T-helper 2 cell (primary cell): Measurements from ENCODE around the gene KCNIP1.

ENCODE experiments used
- DNase-seq, 5 experiments: peaks; one replicate each; pipeline versions ENCODE4 v3.0.0 to v3.0.0-alpha.2; 2012 to 2022

Gene KCNIP1

GRCh38 chr5:170509348-170509660 is 5.5 kb downstream of the KCNIP1 start:
- DNase-seq: no peak

- DNase-seq: no peak
Measured at GRCh38 chr5:170510126-170510525, 6.3 kb downstream of the KCNIP1 start.

DNA sequence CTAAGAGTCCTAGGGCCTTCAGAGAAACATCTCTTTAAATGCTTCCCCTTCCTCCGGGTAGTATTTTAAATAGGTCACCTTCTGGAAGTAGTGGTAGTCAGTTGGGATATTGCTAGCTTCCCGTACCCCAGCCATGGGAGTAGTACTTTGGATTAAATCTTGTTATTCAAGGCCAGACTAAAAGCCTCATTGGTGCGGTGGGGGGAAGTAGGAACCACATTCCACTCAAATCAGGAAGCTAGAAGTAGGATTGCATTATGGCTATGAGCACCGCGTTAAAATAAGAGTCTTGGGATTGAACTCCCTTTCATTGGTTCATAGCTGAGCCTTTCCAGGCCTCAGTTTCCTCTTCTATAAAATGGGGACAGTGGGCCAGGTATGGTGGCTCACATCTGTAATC is 6.7 kb downstream of the KCNIP1 start:
- DNase-seq: no peak

DNA sequence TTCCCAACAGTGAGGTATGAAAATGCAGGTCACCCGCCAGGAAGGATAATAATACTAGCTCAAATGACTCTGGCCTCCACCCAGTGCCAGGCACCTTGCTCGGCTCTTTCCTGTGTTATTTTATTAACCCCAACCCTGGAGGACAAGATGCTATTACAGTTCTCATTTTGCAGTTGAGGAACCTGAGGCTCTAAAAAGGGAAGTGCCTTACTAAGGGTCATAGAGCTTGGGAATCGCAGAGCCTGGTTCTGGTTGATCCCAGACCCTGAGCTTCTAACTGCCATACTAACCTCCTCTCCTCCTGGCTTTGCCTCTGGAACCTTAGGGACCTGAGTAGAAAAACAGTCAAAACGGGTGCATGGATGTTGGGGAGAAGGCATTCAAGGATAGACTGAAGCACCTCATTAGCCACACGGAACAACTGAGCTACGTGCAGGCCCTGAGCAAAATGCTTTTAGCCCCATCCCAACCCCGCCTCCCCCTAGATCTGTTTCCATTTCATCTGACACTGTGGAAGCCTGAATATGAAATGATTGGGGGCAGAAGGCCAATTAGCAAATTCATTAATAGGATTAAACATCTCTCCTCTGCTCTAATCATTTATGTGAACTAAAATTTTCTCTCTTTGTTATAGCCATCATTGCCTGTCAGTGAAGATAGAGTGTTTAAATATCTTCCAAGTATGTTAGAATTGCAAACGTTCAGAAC is 7.9 kb downstream of the KCNIP1 start:
- no peak for DNase-seq

DNA sequence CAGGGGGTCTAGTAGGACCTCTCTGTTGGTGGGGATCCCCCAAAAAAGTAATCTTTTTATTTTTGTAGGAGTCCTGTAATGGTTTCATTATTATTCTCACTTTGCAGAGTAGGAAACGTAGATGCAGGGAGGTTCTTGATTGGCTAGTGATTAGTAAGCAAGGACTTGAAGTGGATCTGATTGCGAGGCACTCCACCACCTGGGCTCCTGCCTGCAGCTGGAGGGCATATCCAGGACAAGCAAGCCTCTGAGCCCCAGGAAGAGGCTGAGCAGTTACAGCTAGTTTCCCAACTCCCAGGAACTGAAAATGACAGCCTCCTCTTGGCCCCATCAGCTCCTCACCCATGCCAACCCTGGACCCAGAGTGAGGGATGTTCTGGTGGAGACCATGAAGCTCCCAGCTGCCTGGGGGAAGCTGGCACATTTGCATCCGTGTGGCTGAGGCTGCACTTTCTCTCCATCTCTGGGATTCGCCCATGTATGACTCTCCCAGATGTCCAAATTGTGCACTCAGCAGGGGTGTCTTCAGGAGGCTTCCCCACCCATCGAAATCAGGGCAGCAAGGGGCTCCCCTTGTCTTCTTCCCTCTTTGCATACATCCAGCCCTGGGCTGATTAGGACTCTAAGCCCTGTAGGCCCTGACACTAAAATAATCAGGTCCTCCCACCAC is 10.2 kb downstream of the KCNIP1 start:
- DNase-seq: no peak

GRCh38 chr5:170517411-170517810 is 13.6 kb downstream of the KCNIP1 start:
- DNase-seq: no peak

DNA sequence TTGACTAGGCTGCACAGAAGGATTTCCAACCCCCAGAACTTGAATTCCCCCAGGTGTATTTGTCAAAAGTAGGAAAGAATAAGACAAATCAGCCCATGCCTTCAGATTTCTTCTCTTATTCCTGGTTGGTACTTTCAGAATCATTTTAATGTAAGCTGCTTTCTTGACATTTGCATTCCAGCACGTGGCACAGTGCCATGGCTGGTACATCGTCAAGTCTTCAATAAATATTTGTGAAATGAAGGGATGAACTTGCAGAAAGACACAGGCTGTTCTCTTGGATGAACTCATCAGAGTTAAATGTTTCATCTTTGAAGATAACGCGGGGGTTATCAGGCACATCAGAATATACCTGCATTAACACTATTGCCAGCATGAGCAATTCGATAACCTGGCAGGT is 14.5 kb downstream of the KCNIP1 start:
- DNase-seq: no peak

GRCh38 chr5:170519549-170519948 is 15.7 kb downstream of the KCNIP1 start:
- no peak for DNase-seq

- DNase-seq: no peak
Measured at GRCh38 chr5:170520372-170520771, 16.6 kb downstream of the KCNIP1 start.

DNA sequence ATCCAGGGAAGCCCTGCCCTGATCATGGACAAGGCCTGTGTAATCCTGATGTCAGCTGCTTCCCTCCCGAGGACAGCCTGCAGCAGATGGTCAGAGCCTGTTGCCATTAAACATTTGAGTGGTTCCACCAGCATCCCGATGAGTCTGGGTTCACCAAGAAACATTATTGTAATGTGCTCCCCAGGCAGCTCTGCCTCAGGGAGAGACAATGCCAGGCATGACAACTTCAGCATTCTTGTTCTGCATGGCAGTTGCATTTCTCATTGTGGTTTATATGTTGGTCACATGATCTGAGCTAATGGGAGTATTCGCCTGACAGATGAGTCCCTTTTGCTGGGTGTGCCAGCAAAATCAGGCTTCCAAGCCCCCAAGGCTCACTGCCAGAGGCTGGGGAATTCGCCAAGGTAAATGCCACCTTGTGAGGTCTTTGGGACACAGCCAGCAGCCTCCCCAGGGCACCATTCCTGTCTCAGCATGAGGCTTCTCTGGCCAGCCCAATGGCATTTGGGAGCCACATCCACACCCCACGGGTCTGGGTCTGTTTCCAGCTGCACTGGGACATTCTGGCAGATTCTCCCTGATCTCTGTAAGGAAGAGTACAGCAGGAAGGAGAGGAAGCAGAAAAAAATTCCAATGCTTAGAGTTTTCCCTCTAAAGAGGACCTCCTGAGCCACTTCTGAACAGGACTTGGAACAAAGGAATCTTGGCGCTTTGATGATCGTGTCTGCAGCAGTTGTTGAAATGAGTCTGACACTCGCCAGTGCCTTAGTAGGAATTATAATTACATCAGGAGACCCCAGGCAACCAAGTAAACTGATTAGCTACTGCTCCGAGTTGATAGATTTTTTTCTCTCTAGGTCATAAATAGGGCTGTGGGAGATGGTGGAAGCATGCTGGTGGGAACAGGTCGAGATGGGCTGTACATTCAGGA is 18.7 kb downstream of the KCNIP1 start:
- DNase-seq: no peak

DNA sequence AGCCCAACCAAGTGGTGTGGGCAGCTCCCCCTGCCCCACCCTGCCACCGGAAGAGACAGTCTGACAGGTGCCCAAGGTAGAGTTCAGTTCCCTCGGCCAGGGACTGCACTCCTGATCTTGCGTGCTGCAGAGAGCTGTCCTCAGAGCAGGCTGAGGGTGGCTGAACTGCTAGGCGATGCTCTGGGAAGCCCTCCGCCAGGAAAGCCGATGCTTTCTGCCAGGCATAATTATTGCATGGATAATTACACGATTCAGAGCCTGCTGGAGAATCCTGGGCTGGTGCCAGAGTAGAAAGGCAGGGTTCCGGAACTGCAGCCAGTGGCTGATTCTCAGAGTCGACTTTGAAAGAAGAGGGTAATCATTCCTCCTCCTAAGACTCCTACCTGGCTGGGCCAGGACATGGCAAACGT is 19.3 kb downstream of the KCNIP1 start:
- DNase-seq: no peak

DNA sequence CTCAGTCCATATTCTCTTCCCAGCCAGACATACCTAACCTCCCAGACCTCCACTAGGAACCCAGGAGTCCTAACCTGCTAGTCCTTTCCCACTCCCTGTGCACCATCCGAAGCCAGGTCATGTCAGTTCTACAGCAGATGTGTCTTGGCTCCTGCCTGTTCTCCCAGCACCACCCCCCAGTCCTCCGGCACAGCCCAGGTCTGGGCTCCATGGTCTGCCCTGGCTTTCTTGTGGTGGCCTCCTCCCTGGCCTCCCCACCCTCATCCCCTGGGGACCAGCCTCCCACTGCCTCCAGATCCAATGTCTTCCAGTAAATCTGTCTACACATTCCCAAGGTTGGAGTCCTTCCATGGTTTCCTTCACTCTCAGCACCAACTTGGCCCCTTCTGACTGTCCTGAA is 20.0 kb downstream of the KCNIP1 start:
- no peak for DNase-seq

DNA sequence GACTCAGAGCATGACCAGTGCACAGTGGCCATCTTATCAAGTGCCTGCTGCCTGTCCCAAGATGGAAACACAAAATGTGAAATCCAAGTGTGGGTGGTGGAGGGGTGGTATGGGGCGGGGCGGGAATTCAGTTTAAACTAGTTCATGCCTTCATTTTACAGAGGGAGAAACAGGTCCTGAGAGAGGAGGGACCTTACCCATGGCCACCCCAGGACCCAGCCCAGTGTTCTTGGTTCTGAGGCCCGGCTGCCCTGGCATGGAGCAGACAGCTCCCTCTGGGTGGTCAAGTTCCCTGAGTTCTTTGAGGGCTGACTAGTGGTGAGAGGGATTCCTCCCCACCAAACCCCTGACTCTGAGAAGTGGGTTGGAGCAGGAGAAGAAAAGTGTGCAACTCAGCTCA is 20.8 kb downstream of the KCNIP1 start:
- DNase-seq: no peak

GRCh38 chr5:170525470-170526211 is 21.8 kb downstream of the KCNIP1 start:
- DNase-seq: no peak

GRCh38 chr5:170527991-170528390 is 24.2 kb downstream of the KCNIP1 start:
- DNase-seq: no peak

DNA sequence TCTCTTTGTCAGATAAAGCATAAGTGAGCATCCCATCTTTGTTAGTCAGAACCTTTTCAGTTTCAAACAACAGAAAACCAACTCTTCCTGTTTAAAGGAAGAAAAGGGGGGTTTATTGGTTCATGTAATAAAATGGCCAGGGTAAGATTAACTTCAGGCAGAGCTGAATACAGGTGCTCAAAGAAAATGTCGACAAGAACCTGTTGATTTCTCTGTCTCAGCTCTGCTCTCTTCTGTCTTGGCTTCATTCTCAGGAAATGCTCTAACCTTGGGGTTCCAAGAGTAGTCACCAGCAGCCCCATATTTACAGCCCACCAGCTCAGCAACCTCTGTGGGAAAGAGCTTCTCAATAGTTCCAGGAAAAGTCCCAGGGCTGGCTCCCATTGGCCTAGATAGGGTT is 25.2 kb downstream of the KCNIP1 start:
- DNase-seq: no peak

DNA sequence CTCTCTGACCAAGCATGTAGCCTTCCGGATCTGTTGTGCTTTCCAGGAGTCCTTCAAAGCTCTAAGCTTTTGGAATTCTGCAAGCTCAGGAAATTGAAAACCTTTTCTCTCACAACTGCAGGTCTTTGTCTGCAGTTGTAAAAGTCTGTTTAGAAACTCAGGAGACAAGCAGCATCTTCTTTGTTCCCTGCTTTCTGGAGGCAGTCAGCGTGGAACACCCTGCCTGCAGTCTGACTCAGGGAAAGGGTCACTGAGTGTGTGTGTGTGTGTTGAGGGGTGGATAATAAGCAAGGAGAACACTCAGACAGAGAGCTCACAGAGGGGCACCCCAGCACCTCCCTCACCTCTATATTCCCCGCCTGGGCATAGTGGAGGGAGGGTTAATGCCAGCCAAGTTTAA is 29.1 kb downstream of the KCNIP1 start:
- no peak for DNase-seq

GRCh38 chr5:170533383-170533782 is 29.6 kb downstream of the KCNIP1 start:
- DNase-seq: no peak

DNA sequence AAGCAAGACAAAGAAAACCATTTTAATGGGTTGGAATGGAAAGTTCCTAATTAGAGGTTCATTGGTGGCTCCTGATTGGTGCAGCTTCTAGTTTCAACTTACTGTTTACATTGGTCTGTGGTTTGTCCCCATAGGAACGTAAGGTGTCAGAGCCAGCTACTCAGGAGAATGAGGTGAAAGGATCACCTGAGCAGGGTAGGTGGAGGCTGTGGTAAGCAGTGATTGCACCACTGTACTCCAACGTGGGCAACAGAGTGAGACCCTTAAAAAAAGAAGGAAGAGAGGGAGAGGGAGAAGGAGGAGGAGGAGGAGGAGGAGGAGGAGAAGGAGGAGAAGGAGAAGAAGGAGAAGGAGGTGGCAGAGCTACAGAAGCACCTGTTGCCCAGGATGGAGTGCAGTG is 30.4 kb downstream of the KCNIP1 start:
- DNase-seq: peak in 1 of 5 experiments; percentile 17

DNA sequence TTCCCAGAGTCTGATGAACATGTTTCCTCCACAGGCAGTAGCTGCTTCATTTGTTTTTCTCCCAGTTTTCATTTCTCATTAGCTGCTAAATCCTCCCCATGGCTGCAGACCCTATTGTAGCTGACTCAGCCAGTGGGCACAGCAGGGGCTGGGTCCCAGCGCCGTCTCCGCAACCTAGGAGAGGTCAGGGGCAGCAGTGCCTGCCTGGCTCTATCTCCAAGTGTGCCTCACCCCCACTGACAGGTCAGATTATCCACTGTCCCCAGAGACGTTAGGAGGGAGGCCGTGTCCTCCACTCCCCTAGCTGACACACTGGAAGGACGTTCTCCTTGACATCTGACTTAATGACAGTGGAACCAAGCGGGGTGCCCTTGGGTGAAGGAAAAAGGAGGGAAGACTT is 31.1 kb downstream of the KCNIP1 start:
- DNase-seq: no peak

DNA sequence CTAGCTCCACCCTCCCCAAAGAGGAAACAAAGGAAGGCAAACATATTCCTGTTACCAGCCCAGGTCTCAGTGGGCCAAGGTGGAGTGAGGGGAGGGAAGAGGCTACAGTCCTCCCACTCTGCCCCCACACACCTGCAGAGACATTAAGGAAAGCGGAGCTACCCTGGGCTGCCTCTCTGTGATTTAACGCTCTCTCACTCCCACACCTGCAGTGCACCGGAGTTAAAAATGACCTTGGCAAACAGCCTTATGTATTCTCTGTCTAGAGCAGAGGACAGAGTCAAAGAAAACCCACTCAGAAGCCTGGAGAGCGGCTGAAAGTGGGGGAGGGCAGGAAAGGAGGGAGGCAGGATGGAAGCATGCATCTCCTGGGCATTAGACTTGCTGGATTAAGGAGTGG is 32.7 kb downstream of the KCNIP1 start:
- DNase-seq: no peak

GRCh38 chr5:170537451-170538095 is 33.8 kb downstream of the KCNIP1 start:
- DNase-seq: no peak

- no peak for DNase-seq
Measured at GRCh38 chr5:170538096-170538465, 34.3 kb downstream of the KCNIP1 start.
